B cell (primary cell): ENCODE data around the gene EGR2. TPM values are rescaled to one million over a fixed set of nuclear protein-coding genes. Genes with fewer than 3 reads are reported as not detected.

ENCODE experiments used
- ATAC-seq: fragments of 200-7000 bp; cut with Tn5 transposase; one replicate; pipeline ENCODE4 v1.10.0; 2021; ENCODE audit warnings: low read depth, mild to moderate bottlenecking, moderate number of reproducible peaks, moderate library complexity
- CTCF ChIA-PET: fragments of 350-600 bp; sonication (Branson Sonifier 250); formaldehyde crosslinking; loops from one replicate; lab custom pipeline; 2021; ENCODE audit warnings: antibody characterized with exemption, inconsistent platforms; lab: Charles Lee
- POLR2A ChIA-PET: fragments of 350-600 bp; sonication (Branson Sonifier 250); formaldehyde crosslinking; loops from one replicate; lab custom pipeline; 2021; ENCODE audit warnings: antibody characterized with exemption; lab: Charles Lee
- DNase-seq: peaks from one replicate; pipeline ENCODE4 v3.0.0; 2013
- H2AFZ ChIP-seq: 2 replicates; pipeline ENCODE4 v1.6.1; 2012; ENCODE audit warnings: mild to moderate bottlenecking, low read depth, low read length; ENCODE audit not compliant: insufficient read depth, poor library complexity, severe bottlenecking
- H3K27ac ChIP-seq, 2 donors: 1 replicate in 1 of 2; 2 replicates in 1 of 2; pipeline ENCODE4 v1.5.1; 2012 to 2013; ENCODE audit warnings: low read length in 2 of 2, mild to moderate bottlenecking in 2 of 2, moderate library complexity in 1 of 2
- H3K27me3 ChIP-seq, 4 experiments: fragments of 200-600 bp in 1 of 4; sonication (generic) in 1 of 4; replicated peaks in 1 of 4; 1 replicate in 2 of 4; 2 replicates in 2 of 4; pipeline versions ENCODE4 v1.6.1 to v1.7.0; 2013 to 2016; ENCODE audit warnings: low read length in 3 of 4, mild to moderate bottlenecking in 2 of 4, mixed read lengths in 1 of 4, moderate library complexity in 1 of 4; ENCODE audit not compliant: insufficient read depth in 4 of 4, control insufficient read depth in 3 of 4; ENCODE audit errors: control extremely low read depth in 1 of 4
- H3K36me3 ChIP-seq, 2 experiments: replicated peaks in 1 of 2; 1 replicate in 1 of 2; 2 replicates in 1 of 2; pipeline versions ENCODE4 v1.6.1 to v1.7.1; 2013; ENCODE audit warnings: low read length in 1 of 2; ENCODE audit not compliant: insufficient read depth in 2 of 2, control insufficient read depth in 1 of 2; ENCODE audit errors: control extremely low read depth in 1 of 2, extremely low read depth in 1 of 2
- H3K4me1 ChIP-seq, 2 donors: fragments of 200-600 bp in 1 of 2; sonication (generic) in 1 of 2; 1 replicate in 1 of 2; 2 replicates in 1 of 2; pipeline versions ENCODE4 v1.5.1 to v1.6.1; 2013 to 2017; ENCODE audit warnings: low read length in 2 of 2; ENCODE audit not compliant: control insufficient read depth in 2 of 2, insufficient read depth in 2 of 2
- H3K4me2 ChIP-seq: replicated peaks from 2 replicates; pipeline ENCODE3; 2012; ENCODE audit warnings: mild to moderate bottlenecking, low read depth, low read length; ENCODE audit not compliant: poor library complexity, severe bottlenecking
- H3K4me3 ChIP-seq, 5 experiments: fragments of 200-600 bp in 1 of 5; sonication (generic) in 1 of 5; 1 replicate in 3 of 5; 2 replicates in 2 of 5; pipeline versions ENCODE4 v1.5.1 to v1.7.0; 2011 to 2016; ENCODE audit warnings: low read length in 4 of 5, mild to moderate bottlenecking in 4 of 5, low read depth in 2 of 5, control low read depth in 1 of 5, moderate library complexity in 1 of 5; ENCODE audit not compliant: insufficient read depth in 1 of 5; ENCODE audit errors: control extremely low read depth in 1 of 5, extremely low read depth in 1 of 5
- H3K79me2 ChIP-seq: fragments of 200-600 bp; sonication (generic); one replicate; pipeline ENCODE4 v1.6.0; 2016; ENCODE audit warnings: low read length; ENCODE audit not compliant: control insufficient read depth, insufficient read depth
- H3K9ac ChIP-seq: fragments of 200-600 bp; sonication (generic); 2 replicates; pipeline ENCODE4 v1.6.1; 2017; ENCODE audit warnings: mild to moderate bottlenecking, low read length, moderate library complexity
- H3K9me3 ChIP-seq, 3 donors: one replicate each; pipeline versions ENCODE4 v1.6.1 to v1.7.1; 2013; ENCODE audit warnings: low read length in 2 of 3; ENCODE audit not compliant: control insufficient read depth in 2 of 3, insufficient read depth in 1 of 3; ENCODE audit errors: control extremely low read depth in 1 of 3
- H4K20me1 ChIP-seq: 2 replicates; pipeline ENCODE4 v1.6.0; 2012; ENCODE audit warnings: mild to moderate bottlenecking, low read length; ENCODE audit not compliant: insufficient read depth, control insufficient read depth, poor library complexity, severe bottlenecking
- H3K27ac Mint-ChIP-seq: one replicate; pipeline ENCODE4 v1.8.0; 2021; ENCODE audit warnings: mixed read lengths
- H3K27me3 Mint-ChIP-seq: one replicate; pipeline ENCODE4 v1.8.0; 2021; ENCODE audit warnings: mixed read lengths
- H3K4me1 Mint-ChIP-seq: one replicate; pipeline ENCODE4 v1.8.0; 2021; ENCODE audit warnings: mixed read lengths
- H3K4me3 Mint-ChIP-seq: one replicate; pipeline ENCODE4 v1.8.0; 2021; ENCODE audit warnings: mixed read lengths
- H3K9me3 Mint-ChIP-seq: one replicate; pipeline ENCODE4 v1.8.0; 2022; ENCODE audit warnings: mixed read lengths; ENCODE audit not compliant: insufficient read depth
- CTCF ChIP-seq: fragments of 200-600 bp; IDR thresholded peaks from one replicate; pipeline ENCODE4 v1.8.0; 2022; ENCODE audit warnings: antibody characterized with exemption, mild to moderate bottlenecking
- EZH2 ChIP-seq: IDR thresholded peaks from 2 replicates; pipeline ENCODE4 v1.6.1; 2012; ENCODE audit warnings: borderline replicate concordance, low read depth, mild to moderate bottlenecking, moderate library complexity, low read length; ENCODE audit not compliant: insufficient read depth, poor library complexity, severe bottlenecking
- WGBS: methylation state at CpG from one replicate; pipeline ENCODE4 v1.1.5; 2013; ENCODE audit warnings: missing lambda C conversion rate; ENCODE audit not compliant: insufficient coverage; 5-methylcytosine and 5-hydroxymethylcytosine counted together
- intact Hi-C: fragments of 100-400 bp; cut with micrococcal nuclease; formaldehyde crosslinking; loops from one replicate; pipeline ENCODE4 v1.10.0; 2022
- polyA plus RNA-seq: library from polyadenylated mRNA; depleted of rRNA; stranded (reverse); fragments of >200 nt; gene quantifications from 2 replicates; pipeline ENCODE4 v1.2.3, GENCODE V29; 2012
- total RNA-seq, 2 donors: library from RNA; stranded (reverse); fragments of 120-200 nt in 1 of 2; gene quantifications; 1 replicate in 1 of 2; 2 replicates in 1 of 2; pipeline versions ENCODE4 v1.2.3 to v1.2.4, GENCODE V29; 2013 to 2022

The EGR2 gene
- total and polyA plus RNA-seq, 2 donors (not counting 1 experiment from before 2014, with no cell fraction given) = 6.3 to 10.9 TPM

DNA sequence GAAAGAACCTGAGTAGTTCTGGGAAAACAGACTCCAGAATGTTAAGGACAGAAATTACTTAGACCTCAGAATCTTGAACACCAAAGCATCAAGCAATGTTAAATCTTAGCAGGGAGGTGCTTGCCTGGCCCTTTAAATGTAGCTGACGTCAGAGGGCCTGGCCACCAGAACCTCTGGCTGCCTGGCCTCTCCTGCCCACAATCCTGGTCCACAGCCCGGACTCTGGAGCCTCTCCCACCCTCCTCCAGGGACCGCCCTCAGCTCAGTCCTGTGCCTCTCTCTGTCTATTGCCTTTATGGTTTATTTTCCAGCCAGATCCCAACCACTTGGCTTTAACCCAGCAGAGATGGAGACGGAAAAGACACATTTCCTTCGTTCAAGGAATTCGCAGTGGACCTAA, 42.2 kb upstream of the EGR2 start:
- H3K79me2 ChIP-seq = no peaks in the 10 kb centered on the region
- no peak for DNase-seq
- H2AFZ ChIP-seq = no peak overlapping the region
- no peak for ATAC-seq
- H3K27me3 ChIP-seq = no peaks in the 10 kb centered on the region
- Mint-ChIP-seq H3K4me1 (peaks cover 23% of the 10 kb centered on the region), H3K27ac (no peak overlapping the region), H3K4me3 (no peak overlapping the region), H3K9me3 (no peaks in the 10 kb centered on the region), H3K27me3 (no peaks in the 10 kb centered on the region)
- peaks cover 14 to 20% of the 10 kb centered on the region in 2 donors for H3K4me1 ChIP-seq
- CTCF ChIA-PET = no interaction called here
- TF ChIP-seq CTCF (no peak), EZH2 (no peak)
- no peak overlapping the region for H3K27ac ChIP-seq
- no peaks in the 10 kb centered on the region for H4K20me1 ChIP-seq
- no peaks in the 10 kb centered on the region for H3K36me3 ChIP-seq
- WGBS = 92% methylated on average over 3 of the region's 6 CpGs
- H3K4me3 ChIP-seq = no peak overlapping the region
- POLR2A ChIA-PET = no interaction called here
- no peak overlapping the region for H3K4me2 ChIP-seq
- intact Hi-C loops = no loop called here
- no peak overlapping the region for H3K9ac ChIP-seq
- no peaks in the 10 kb centered on the region for H3K9me3 ChIP-seq

DNA sequence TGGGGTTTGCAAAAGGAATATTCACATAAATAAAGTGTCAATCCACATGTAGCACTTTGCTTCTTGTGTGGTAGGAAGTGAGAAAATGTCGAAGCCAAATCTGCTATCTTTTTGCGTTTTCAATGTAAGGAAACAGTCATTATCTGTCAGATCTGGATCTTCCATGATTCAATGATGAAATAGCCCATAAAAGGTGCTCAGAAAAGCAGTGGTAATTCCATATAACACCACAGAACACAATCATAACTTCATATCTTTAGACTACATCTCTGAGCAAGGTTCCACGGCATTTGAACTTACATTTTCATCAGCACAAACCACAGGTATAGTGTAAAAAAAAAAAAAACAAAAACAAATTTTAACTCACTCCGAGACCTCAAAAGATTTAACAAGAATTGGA, 39.9 kb upstream of the EGR2 start:
- intact Hi-C loops = no loop called here
- H3K4me3 Mint-ChIP-seq = no peak overlapping the region

More for the DNA sequence above, 39.9 kb upstream of the EGR2 start:
- no peaks in the 10 kb centered on the region for H3K79me2 ChIP-seq
- H3K4me1 Mint-ChIP-seq = peaks cover 41% of the 10 kb centered on the region
- no peak overlapping the region for H3K27ac ChIP-seq
- peaks cover 36 to 40% of the 10 kb centered on the region in 2 donors for H3K4me1 ChIP-seq
- H3K36me3 ChIP-seq = no peaks in the 10 kb centered on the region
- no peaks in the 10 kb centered on the region for H3K27me3 ChIP-seq
- no peak overlapping the region for H3K4me3 ChIP-seq
- no peak overlapping the region for H3K27ac Mint-ChIP-seq
- TF ChIP-seq CTCF (no peak), EZH2 (no peak)
- H3K4me2 ChIP-seq = no peak overlapping the region
- DNase-seq (no peak), ATAC-seq (no peak)
- ChIA-PET POLR2A (no interaction called here), CTCF (interaction anchor here (0.6 kb wide), 1 partner anchor 274 kb away, joined by 3 read pairs; no protein-coding TSS in a partner anchor)
- H3K9me3 Mint-ChIP-seq = no peaks in the 10 kb centered on the region
- no CpG with 5 or more reads among the region's 4 CpGs for WGBS
- no peaks in the 10 kb centered on the region for H4K20me1 ChIP-seq
- no peaks in the 10 kb centered on the region for H3K9me3 ChIP-seq
- H3K9ac ChIP-seq = no peak overlapping the region
- no peaks in the 10 kb centered on the region for H3K27me3 Mint-ChIP-seq
- no peak overlapping the region for H2AFZ ChIP-seq
